G401 (cell line): ENCODE measurements around the gene KRTAP5-3. TPM values are rescaled to one million over a fixed set of nuclear protein-coding genes. Genes with fewer than 3 reads are reported as not detected.
"Not testable (repeated sequence)": the region's sequence is repeated elsewhere in the genome, so short reads cannot be mapped to it uniquely, and the experiment has no call there.

Source experiments
- DNase-seq: peaks from one replicate; pipeline ENCODE4 v3.0.0-alpha.2; 2015; ENCODE audit warnings: low spot score
- in situ Hi-C: cut with HindIII; loops from 2 replicates; pipeline ENCODE4 v1.10.0; 2016; ENCODE audit warnings: low sequenced_read_pairs, mixed read lengths
- total RNA-seq: library from RNA; depleted of rRNA; stranded (reverse); fragments of >200 nt; shearing (Covaris generic); gene quantifications from 2 replicates; pipeline ENCODE4 v1.2.3, GENCODE V29; 2014

KRTAP5-3 gene
- total RNA-seq, 1 experiment from 2014 or later = not detected

GRCh38 chr11:1592628-1593027 lies 15.6 kb downstream of the KRTAP5-3 start:
- in situ Hi-C loops = no loop called here
- DNase-seq = no peak

- peak; percentile 24 for DNase-seq
- in situ Hi-C loops = no loop called here
Measured at GRCh38 chr11:1589996-1590395, 18.3 kb downstream of the KRTAP5-3 start.

- in situ Hi-C loops, DNase-seq: not testable (repeated sequence)
Measured at GRCh38 chr11:1589191-1589963, 18.9 kb downstream of the KRTAP5-3 start.

GRCh38 chr11:1586699-1587098 lies 21.6 kb downstream of the KRTAP5-3 start:
- in situ Hi-C loops = no loop called here
- DNase-seq = no peak

- in situ Hi-C loops, DNase-seq: not testable (repeated sequence)
Measured at GRCh38 chr11:1584661-1585370, 23.4 kb downstream of the KRTAP5-3 start, which contains the start of gene KRTAP5-1. TSS of gene KRTAP5-1 (minus strand) at chr11:1585283. CDS start at chr11:1585249, 34 bp downstream.

- in situ Hi-C loops, DNase-seq: not testable (repeated sequence)
Measured at GRCh38 chr11:1582909-1583308, 25.4 kb downstream of the KRTAP5-3 start.

- in situ Hi-C loops = no loop called here
- no peak for DNase-seq
Measured at GRCh38 chr11:1581976-1582375, 26.3 kb downstream of the KRTAP5-3 start.

- no peak for DNase-seq
- in situ Hi-C loops = no loop called here
Measured at GRCh38 chr11:1576825-1577224, 31.4 kb downstream of the KRTAP5-3 start.

- DNase-seq, in situ Hi-C loops: not testable (repeated sequence)
Measured at GRCh38 chr11:1575756-1576155, 32.5 kb downstream of the KRTAP5-3 start.

GRCh38 chr11:1574933-1575242 lies 33.4 kb downstream of the KRTAP5-3 start:
- no peak for DNase-seq
- in situ Hi-C loops = no loop called here

GRCh38 chr11:1574238-1574932 lies 33.9 kb downstream of the KRTAP5-3 start:
- peak; percentile 77 for DNase-seq
- in situ Hi-C loops = no loop called here

- DNase-seq = no peak
- in situ Hi-C loops = no loop called here
Measured at GRCh38 chr11:1573903-1574237, 34.4 kb downstream of the KRTAP5-3 start.

- in situ Hi-C loops = no loop called here
Measured at GRCh38 chr11:1573077-1573902, 35.0 kb downstream of the KRTAP5-3 start.

GRCh38 chr11:1572197-1573076 lies 35.8 kb downstream of the KRTAP5-3 start, which contains the start of gene DUSP8:
TSS of gene DUSP8 (minus strand) at chr11:1572271. CDS start at chr11:1565826, 6,445 bp downstream.
- peak; percentile 92 for DNase-seq
- in situ Hi-C loops = no loop called here

More at GRCh38 chr11:1573077-1573902, 35.0 kb downstream of the KRTAP5-3 start:
- no peak for DNase-seq

GRCh38 chr11:1571760-1572196 lies 36.5 kb downstream of the KRTAP5-3 start:
- in situ Hi-C loops = no loop called here
- no peak for DNase-seq

- no peak for DNase-seq
- in situ Hi-C loops = no loop called here
Measured at GRCh38 chr11:1570896-1571759, 37.1 kb downstream of the KRTAP5-3 start.

- in situ Hi-C loops = no loop called here
- DNase-seq = no peak
Measured at GRCh38 chr11:1570531-1570895, 37.8 kb downstream of the KRTAP5-3 start.
